DMS53 treated with DMSO at 0.1 percent for 48 hours (cell line): ENCODE results near the gene HK1.
A peak's percentile ranks its signal among the peaks of the same experiment; 100 is the strongest.
"Not testable (repeated sequence)": the region's sequence is repeated elsewhere in the genome, so short reads cannot be mapped to it uniquely, and the experiment has no call there.

Experiments
- DNase-seq: peaks from one replicate; lab custom pipeline; 2025; ENCODE audit not compliant: unreplicated experiment; lab: John Stamatoyannopoulos, UW

HK1 gene

DNA sequence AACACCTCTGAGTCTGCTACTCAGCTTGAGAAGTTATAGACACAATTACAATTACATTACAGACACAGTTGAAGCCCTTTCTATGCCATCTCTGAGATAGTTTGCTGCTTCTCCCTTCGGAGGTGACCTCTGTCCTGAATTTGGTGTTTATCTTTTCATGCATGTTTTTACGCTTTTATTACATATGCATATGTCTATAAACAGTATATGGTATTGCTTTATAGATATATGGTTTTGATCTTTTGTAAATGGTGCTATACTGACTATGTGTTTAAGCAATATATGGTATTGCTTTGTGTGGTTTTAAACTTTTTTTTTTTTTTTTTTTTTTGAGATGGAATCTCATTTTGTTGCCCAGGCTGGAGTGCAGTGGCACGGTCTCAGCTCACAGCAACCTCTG, 48.4 kb downstream of the HK1 start:
- no peak for DNase-seq

DNA sequence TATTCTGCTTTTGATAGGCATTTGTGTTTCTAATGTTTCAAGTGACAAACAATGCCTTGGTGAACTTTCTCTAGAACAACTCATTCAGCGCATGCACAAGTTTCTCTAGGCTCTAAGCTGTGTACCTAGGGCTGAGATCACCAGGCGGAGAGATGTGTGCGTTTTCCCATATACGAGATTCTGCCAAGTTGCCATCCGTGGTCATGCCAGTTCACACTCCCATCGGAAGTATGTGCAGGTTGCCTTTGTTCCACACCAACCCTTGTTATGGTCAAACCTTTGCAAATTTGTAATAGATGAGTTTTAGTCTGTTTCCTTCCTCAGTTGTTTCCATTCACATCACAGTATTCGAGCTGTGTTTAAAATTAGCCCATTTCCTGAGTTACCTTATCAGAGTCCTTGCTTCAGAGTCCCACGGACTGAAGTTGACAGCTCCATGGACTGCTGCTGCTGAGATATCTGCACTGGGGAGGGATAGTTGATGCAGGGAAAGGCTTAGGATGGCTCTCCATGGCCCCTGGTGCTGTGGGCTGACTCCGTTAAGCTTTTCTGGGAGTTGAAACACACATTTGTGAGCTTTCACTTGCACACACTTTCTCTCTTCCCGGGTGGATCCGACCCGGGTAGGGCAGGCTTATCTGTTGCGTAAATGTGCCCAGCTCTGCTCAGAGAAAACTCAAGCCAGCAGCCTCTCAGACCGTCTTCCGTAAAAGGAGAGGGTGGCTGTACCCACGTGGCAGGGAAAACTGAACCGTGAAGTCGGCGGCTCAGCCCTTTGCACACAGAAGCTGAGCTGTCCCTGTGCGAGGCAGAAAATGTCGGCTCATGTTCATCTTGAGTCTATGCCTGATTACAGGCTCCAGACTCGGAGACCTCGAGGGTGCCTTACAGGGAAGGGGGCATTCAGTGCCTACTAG, 49.4 kb downstream of the HK1 start:
- DNase-seq, result peak; percentile 64

DNA sequence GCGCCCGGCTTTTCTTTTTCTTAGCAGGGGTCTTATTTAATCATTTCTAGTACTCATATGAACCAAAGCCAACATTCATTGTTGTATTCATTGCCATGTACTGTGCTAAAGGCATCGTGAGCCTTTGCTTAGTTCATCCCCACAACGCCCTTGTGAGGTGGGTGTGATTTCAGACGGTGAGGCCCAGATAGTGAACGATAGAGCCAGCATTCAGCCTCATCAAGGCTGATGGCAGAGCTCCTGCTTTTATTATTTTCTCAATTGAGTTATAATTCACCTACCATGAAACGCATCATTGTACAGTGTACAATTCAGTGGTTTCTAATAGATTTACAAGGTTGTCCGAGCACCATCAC, 50.1 kb downstream of the HK1 start:
- DNase-seq, result no peak

DNA sequence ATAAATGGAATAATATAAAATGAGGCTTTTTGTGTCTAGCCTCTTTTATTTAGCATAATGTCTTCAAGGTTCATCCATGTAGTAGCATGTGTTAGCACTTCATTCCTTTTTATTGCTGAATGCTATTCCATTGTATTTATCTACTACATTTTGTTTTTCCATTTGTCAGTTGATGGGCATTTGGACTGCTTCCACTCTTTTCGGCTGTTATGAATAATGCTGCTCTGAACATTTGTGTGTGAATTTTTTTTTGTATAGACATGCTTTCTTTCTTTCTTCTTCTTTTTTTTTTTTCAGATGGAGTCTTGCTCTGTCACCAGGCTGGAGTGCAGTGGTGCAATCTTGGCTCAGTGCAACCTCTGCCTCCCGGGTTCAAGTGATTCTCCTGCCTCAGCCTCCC, 50.6 kb downstream of the HK1 start:
- DNase-seq, result not testable (repeated sequence)

DNA sequence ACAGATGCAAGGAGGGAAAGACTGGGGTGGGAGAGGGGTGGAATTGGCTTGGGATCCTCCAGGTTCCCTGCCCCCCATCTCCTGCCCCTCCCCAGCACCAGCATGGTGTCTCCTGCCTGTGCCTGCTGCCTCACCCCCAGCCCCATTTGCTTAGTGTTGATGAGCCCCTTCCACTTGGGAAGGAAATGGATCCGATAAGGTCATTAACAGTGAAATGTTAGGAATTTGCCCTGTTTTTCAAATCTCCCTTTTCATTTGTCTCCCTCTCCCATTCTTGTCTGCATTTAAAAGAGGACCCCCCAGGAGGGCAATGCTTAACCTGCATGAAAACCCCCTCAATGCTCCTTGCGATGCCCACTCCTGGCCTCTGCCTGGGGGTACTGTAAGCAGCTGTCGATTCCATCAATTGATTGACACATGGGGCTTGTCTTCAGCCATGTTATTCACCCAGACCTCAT, 51.5 kb downstream of the HK1 start:
- no peak for DNase-seq

DNA sequence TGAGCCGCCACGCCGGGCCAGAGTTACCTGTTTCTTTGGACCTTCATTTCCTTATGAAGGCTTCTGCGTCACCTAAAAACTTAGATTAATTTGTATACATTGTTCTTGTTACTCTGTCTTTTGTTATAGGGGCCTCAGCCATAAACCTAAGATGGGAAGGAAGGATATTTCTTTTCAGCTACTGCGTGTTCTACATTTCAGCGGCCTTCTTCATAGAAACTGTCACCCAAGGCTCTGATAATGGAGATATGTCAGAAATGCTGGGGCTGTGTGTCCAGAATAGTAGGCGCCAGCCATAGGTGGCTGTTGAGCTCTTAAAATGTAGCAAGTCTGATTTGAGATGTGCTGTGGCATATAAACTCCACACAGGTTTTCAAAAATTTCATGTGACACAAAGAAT, 52.9 kb downstream of the HK1 start:
- no peak for DNase-seq

DNA sequence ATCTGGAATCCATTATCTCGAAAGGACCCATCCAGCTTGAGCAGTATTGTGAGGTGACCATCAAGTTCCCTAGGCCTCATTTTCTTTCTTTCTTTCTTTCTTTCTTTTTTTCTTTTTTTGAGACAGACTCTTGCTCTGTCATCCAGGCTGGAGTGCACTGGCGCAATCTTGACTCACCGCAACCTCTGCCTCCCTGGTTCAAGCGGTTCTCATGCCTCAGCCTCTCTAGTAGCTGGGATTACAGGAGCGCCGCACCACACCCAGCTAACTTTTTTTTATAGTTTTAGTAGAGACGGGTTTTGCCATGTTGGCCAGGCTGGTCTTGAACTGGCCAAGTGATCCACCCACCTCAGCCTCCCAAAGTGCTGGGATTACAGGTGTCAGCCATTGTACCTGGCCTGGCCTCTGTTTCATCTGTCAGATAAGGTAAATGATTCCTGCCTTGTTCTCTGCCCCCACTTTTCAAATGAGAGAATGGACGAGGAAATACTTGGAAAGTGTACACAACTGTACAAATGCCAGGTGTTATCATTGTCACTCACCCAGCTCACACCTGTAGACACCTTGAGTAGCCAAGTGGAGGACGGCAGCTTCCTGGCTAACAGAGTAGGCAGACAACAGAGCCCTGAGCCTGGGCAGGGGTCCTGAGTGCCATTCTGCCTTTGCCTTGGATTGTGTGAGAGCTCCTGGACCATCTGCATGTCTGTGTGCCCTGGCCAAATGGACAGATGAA, 54.1 kb downstream of the HK1 start:
- peak; percentile 89 for DNase-seq

DNA sequence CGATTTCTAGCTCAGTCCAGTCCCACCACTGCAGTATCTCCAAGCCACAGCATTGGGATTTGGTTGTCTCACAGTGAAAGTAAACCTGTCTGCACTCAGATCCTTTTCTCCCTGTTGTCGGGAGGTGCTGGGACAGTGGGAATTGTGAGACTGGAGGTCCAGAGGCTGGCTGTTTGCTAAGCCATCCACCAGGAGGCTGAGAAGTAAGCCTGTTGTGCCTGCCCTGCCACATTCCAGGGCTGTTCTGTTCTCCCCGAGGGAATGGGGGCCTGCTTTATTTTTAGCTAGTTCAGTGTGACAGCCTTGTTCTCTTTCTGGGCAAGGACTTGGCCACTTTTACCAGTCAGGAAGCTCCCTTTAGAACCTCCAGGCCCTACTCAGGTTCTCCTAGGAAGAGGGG, 54.9 kb downstream of the HK1 start:
- DNase-seq, result peak; percentile 26

DNA sequence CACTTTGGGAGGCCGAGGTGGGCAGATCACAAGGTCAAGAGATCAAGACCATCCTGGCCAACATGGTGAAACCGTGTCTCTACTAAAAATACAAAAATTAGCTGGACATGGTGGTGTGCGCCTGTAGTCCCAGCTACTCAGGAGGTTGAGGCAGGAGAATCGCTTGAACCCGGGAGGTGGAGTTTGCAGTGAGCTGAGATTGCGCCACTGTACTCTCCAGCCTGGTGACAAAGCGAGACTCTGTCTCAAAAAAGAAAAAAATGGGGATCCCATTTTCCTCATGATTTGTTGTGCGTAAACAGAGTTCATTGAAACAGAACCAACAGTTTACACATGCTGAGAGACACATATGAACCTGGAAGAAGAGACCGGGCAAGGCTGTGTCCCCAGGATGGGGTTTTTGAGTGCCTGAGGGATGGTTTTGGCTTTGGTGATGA, 55.6 kb downstream of the HK1 start:
- DNase-seq, result not testable (repeated sequence)

DNA sequence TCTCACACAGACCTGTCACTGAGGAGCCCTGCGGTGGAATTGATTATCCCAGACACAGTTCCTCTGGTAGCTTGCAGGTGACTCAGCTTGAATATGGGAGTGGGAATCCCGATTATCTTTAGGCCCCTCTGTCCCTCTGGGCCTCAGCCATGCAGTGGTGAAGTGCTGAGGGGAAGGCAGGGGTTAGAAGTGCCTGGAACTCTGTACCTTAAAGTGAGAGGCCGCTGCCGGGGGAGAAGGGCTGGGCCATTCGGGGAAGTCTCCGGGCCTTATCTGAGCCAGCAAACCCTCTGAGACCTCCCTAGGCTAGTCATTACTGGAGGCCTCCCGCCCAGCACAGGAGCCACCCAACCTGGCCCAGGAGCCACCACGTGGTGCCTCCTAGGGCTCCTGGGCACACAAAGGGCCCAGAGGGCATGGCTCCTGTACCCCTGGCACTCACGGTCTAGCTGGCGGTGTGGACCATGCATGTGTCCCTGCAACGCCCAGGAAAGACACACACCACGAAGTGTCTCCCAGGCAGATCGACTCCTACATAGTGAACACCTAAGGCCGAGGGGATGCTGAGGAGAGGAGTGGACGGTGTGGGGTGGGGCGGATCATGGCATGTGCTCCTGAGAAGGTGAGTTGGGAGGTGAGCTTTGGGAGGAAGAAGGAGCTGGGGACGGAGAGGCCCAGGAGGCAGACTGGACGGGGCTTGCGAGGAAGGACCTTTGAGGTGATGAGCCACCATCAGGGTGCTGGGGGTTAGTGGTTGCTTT, 56.2 kb downstream of the HK1 start:
- no peak for DNase-seq

DNA sequence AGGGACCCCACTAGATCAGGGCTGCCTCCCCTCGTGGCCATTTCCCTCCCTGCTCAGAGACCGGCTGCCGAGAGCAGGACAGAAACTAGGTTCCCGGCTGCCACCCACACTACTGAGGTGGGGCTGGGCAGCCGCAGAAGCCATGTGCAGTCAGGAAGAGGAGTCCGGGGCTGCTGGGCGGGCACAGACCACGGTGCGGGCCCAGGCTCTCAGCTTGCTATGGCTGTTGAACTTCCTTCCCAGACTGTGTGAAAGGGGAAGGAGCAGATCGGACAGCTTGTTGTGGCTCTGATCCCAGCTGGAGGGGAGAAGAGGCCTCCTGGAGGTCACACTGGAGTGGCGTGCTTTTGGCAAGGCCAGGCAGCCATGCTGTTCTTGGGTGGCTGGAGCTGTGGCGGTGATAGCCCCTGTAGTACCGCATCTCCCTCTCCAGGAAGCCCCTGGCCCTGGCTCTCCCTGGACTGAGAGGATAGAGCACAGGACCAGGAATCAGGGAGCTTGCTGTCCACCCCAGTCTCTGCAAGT, 56.8 kb downstream of the HK1 start:
- DNase-seq, result no peak

DNA sequence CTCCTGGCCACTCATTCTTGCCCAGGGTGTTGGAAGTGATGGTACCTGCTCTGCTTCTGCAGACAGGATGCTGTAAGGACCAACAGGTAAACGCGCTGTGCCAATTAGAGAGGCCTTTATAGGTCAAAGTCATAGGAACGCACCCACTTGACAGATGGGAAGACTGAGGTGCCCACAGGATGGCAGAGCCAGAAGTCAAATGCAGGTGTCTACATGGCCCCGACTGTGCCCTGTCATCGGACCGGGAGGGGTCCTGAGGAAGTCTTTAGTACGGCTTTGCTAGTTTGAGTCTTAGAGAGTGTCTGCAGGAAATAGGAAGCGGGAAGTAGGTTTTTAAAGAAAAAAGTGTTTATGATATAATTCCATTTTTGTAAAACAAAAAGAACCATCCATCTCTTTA, 57.3 kb downstream of the HK1 start:
- no peak for DNase-seq

DNA sequence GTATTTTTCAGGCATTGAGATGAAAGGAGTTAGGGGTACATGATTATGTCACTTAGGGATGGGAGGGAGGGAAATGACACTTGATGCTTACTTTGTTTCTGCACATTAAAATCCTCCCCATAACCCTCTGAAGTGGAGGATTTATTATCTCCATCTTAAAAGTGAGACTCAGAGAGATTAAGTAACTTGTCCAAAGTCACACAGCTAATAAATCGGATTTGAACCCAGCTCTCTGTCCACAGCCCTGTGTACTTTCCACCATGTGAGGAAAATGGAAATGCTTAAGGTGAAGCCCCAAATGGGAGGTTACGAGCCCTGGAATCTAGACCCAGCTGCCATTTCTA, 58.6 kb downstream of the HK1 start:
- DNase-seq, result no peak

DNA sequence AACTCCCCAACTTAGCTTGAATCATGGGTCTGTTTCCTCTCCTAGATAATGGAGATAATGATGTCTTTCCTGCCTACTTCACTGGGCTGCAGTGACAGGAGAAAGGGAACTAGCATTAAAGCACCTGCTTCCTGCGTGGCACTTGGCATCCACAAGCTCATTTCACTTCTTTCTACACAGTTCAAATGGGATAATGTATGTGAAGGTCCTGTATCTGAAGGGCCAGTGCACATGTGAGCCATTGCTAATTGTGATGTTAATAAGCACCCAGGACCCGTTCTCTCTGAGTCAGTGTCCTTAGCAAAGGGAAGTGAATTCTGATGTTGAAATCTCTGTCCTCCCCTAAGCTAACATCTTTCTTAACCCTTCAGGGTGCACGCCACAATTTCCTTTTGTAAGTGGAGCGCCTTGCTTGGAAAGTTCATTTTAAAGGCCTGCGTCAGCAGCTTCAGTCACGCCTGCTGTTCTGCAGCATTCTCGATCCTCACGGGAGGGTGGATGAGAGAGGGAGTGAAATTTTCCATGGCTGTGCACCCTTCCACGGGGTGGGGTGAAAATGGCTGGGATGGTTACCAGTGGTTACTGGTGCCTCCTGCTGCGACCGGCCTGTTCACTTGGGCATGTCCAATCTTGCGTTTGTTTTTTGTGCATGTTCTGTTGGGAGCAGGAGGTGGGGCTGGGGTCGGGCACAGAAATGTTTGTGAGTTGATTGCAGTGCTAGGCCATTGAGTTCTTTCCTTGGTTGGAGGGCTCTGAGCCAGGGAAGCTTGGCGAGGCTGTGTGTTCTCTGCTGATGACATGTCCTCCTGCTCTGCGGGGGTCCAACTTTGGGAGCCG, 59.2 kb downstream of the HK1 start:
- peak; percentile 23 for DNase-seq

DNA sequence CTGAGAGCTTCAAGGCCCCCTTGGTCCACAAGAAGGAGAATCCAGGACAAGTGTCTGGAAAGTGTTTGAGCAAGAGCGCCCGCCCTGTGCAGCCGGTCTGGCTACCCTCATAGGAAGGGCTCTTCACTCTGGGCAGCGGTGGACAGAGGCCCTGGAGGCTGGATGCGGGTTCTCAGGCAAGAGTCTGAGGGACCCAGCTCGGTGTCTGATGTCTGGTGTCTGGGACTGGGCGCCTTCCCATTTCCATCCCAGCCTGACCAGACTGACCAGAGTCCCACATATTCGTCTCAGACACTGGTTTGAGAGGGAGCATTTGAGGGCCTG, 59.8 kb downstream of the HK1 start:
- DNase-seq, result no peak

DNA sequence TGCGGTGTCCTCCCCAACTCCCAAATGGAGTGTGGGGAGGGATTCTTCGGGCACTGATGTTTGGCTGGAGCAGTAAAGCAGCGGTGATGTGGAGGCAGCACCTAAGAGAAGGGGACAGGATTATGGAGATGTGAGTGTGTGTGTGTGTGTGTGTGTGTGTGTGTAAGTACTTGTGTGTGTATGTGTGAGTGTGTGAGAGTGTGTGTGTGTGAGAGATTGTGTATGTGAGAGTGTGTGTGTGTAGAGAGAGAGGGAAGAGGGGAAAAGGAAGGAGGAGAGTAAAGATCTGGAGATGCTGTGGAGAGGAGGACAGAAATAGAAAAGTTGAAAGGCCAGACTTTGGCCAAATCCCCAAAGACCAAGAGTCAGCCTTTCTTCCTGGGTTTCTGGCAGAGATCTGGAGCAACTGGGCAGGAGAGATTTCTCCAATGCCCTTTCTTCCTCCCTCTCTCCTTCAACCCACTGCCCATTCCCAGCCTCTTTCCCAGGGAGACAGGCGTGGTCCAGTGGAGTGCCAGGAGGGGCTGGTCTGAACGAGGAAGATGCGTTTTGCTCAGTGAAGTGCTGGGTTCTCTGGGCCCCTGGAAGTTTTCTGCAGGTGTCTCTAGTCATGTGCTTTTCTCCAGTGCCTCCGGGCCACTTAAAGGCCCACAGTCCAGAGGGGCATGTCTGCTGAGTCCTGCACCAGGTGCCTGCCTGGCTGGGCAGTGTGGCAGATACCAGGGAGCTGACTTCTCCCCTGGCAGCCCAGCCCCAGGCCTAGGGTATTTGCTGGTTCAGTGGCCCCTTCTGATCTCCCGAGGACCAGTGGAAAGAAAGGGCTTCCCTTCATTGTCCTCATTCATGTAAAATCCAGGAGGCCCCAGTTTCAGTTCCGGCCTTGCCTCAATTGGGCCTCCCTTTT, 60.5 kb downstream of the HK1 start:
- no peak for DNase-seq

DNA sequence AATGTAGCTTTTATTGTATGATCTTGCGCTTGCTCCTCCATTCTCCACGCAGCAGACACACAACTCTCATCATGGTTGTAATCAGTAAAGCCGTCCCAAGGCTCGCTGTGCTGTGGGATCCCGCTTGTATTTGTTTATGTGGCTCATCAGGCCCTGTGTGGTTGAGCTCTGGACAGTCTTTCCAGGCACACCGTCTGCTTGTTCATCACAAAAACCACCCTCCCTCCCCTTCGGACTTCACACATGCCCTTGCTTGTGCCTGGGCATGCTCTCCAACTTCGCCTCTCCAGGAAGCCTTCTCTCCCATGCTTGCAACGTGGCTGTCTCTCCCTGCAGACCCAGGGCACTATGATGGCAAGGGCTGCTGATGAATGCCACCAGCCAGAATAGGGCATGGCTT, 62.4 kb downstream of the HK1 start:
- DNase-seq, result no peak

DNA sequence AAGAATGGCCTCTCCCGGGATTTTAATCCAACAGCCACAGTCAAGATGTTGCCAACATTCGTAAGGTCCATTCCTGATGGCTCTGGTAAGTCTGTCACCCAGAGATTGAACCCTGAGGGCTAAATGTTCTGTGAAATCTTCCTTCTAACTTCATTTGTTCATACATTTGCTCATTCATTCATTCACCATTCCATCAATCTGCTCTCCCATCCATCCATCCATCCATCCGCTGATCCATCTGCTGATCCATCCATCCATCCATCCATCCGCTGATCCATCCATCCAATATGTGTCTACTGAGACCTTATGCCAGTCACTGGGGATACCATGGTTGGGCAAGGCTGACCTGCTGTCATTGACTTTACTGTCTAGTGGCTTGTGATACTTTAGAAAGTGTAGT, 65.6 kb downstream of the HK1 start:
- no peak for DNase-seq

DNA sequence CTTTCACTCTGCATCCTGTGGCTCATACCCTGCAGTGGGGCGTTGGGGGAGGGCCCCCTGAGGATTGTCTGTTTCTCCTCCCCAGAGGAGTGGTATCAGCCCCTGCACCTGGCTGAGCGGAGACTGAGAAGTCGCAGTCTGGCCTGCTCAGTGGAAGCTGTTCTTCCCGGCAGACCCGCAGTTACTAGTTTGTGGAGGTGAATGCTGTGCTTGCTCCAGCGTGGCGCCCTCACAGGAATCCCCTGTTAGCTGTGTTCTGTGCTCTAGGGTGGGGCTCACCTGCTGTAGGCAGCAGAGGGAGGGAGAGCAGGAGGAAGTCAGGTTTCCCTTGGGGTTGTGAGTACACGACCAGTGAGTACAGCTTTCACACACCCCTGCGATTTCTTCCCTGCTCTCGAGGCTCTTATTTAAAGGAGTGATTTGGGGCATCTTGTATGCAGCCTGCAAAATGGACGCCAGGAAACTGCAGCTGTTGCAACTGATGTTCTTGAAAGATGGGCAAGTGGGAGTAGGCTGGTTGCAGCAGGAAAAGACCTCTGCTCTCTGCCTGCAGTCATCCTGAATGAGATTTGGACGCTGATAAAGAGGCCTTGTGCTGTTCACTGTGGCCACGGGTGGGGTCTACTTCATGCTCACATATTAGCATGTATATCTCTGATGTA, 66.4 kb downstream of the HK1 start:
- DNase-seq, result no peak
